Measurements from ENCODE around the gene NOL4L.

Gene NOL4L

GRCh38 chr20:32435449-32436107, 149.6 kb downstream of the NOL4L start:
- peaks cover 90% of the 10 kb centered on the region for H3K36me3 ChIP-seq
- no peak overlapping the region for H3K27ac ChIP-seq
- H3K9me3 ChIP-seq, result no peaks in the 10 kb centered on the region
- no peak overlapping the region for H3K4me3 ChIP-seq (ENCODE audit: low read depth in 1 of 2, low read length in 1 of 2)
- no peak for TF ChIP-seq CTCF (IDR thresholded peaks at IDR 0.05)
- no peaks in the 10 kb centered on the region for H3K4me1 ChIP-seq (ENCODE audit: control insufficient read depth in 1 of 2, insufficient read depth in 1 of 2, low read depth in 1 of 2, low read length in 1 of 2)
- no peaks in the 10 kb centered on the region for H3K27me3 ChIP-seq

GRCh38 chr20:32434434-32434833, 150.7 kb downstream of the NOL4L start:
- H3K9me3 ChIP-seq, result no peaks in the 10 kb centered on the region
- H3K27ac ChIP-seq, result no peak overlapping the region
- H3K36me3 ChIP-seq, result peaks cover 99% of the 10 kb centered on the region

GRCh38 chr20:32433311-32434021, 151.7 kb downstream of the NOL4L start:
- H3K4me3 ChIP-seq (ENCODE audit: low read depth in 1 of 2, low read length in 1 of 2), result no peak overlapping the region
- H3K36me3 ChIP-seq, result peaks cover 99% of the 10 kb centered on the region
- no peaks in the 10 kb centered on the region for H3K27me3 ChIP-seq
- no peaks in the 10 kb centered on the region for H3K4me1 ChIP-seq (ENCODE audit: control insufficient read depth in 1 of 2, insufficient read depth in 1 of 2, low read depth in 1 of 2, low read length in 1 of 2)
- H3K9me3 ChIP-seq, result no peaks in the 10 kb centered on the region
- TF ChIP-seq CTCF (IDR thresholded peaks at IDR 0.05), result no peak
- no peak overlapping the region for H3K27ac ChIP-seq

More at GRCh38 chr20:32434434-32434833, 150.7 kb downstream of the NOL4L start:
- Histone ChIP-seq H3K27me3 (no peaks in the 10 kb centered on the region), H3K4me3 (ENCODE audit: low read depth in 1 of 2, low read length in 1 of 2) (no peak overlapping the region), H3K4me1 (ENCODE audit: control insufficient read depth in 1 of 2, insufficient read depth in 1 of 2, low read depth in 1 of 2, low read length in 1 of 2) (no peaks in the 10 kb centered on the region)
- no peak for TF ChIP-seq CTCF (IDR thresholded peaks at IDR 0.05)

GRCh38 chr20:32432277-32432676, 152.9 kb downstream of the NOL4L start:
- Histone ChIP-seq H3K36me3 (peaks cover 97% of the 10 kb centered on the region), H3K27ac (no peak overlapping the region), H3K9me3 (no peaks in the 10 kb centered on the region), H3K4me1 (ENCODE audit: control insufficient read depth in 1 of 2, insufficient read depth in 1 of 2, low read depth in 1 of 2, low read length in 1 of 2) (no peaks in the 10 kb centered on the region), H3K27me3 (no peaks in the 10 kb centered on the region), H3K4me3 (ENCODE audit: low read depth in 1 of 2, low read length in 1 of 2) (no peak overlapping the region)
- TF ChIP-seq CTCF (IDR thresholded peaks at IDR 0.05), result no peak

- H3K4me3 ChIP-seq (ENCODE audit: low read depth in 1 of 2, low read length in 1 of 2), result no peak overlapping the region
- TF ChIP-seq CTCF (IDR thresholded peaks at IDR 0.05), result no peak
- peaks cover 89% of the 10 kb centered on the region for H3K36me3 ChIP-seq
- H3K4me1 ChIP-seq (ENCODE audit: control insufficient read depth in 1 of 2, insufficient read depth in 1 of 2, low read depth in 1 of 2, low read length in 1 of 2), result no peaks in the 10 kb centered on the region
- no peaks in the 10 kb centered on the region for H3K9me3 ChIP-seq
- no peak overlapping the region for H3K27ac ChIP-seq
- no peaks in the 10 kb centered on the region for H3K27me3 ChIP-seq
Observed at GRCh38 chr20:32431457-32431856, 153.7 kb downstream of the NOL4L start.
